OCI-LY7 (cell line): ENCODE data around the gene FZD10.

Experiments
- EZH2phosphoT487 ChIP-seq: fragments of 200-600 bp; sonication (generic); IDR thresholded peaks from 2 replicates; pipeline ENCODE4 v1.6.1; 2018; ENCODE audit warnings: low read depth, borderline replicate concordance, mild to moderate bottlenecking, mixed run types, antibody characterized with exemption, low read length, moderate library complexity, mixed read lengths
- TF ChIP-seq, protein P1 (sequence below): fragments of 200-600 bp; sonication (generic); conservative IDR thresholded peaks from 2 replicates; pipeline ENCODE4 v1.5.1; 2014; ENCODE audit warnings: mild to moderate bottlenecking, antibody characterized with exemption, low read length, moderate library complexity, mixed read lengths

DNA sequence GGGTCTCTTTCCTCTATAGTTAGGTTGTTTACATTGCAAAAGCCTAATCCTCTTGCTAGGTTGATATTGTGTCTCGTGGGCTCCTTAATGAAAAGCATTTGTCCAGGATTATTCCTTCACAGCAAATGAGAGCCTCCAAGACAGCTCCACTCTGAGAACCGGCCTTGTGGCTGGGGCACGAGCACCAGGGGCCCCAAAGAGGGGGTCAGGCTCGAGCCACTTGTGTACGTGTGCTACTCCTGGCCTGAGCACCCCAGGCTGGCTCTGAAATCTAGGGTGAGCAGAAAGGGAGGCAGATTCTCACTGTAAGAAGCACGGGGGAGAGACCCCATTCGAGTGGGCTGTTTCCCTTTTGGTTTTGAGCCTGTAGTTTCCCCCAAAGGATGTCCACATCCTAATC lies 45.0 kb upstream of the FZD10 start:
- TF ChIP-seq, protein P1, sequence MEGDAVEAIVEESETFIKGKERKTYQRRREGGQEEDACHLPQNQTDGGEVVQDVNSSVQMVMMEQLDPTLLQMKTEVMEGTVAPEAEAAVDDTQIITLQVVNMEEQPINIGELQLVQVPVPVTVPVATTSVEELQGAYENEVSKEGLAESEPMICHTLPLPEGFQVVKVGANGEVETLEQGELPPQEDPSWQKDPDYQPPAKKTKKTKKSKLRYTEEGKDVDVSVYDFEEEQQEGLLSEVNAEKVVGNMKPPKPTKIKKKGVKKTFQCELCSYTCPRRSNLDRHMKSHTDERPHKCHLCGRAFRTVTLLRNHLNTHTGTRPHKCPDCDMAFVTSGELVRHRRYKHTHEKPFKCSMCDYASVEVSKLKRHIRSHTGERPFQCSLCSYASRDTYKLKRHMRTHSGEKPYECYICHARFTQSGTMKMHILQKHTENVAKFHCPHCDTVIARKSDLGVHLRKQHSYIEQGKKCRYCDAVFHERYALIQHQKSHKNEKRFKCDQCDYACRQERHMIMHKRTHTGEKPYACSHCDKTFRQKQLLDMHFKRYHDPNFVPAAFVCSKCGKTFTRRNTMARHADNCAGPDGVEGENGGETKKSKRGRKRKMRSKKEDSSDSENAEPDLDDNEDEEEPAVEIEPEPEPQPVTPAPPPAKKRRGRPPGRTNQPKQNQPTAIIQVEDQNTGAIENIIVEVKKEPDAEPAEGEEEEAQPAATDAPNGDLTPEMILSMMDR: no peak
- TF ChIP-seq EZH2phosphoT487: no peak
